Tibial artery (tissue), 4 donors: ENCODE results near the gene MBTPS1.

ENCODE experiments used
- DNase-seq, 2 donors: peaks; one replicate each; pipeline ENCODE4 v3.0.0-alpha.2; 2019
- H3K27ac ChIP-seq, 2 donors: fragments of 200-600 bp; sonication (generic) in 1 of 2; 1 replicate in 1 of 2; 2 replicates in 1 of 2; pipeline ENCODE4 v1.5.1; 2018 to 2019; ENCODE audit warnings: mild to moderate bottlenecking in 1 of 2
- H3K27me3 ChIP-seq, 2 donors: fragments of 200-600 bp; sonication (generic) in 1 of 2; one replicate each; pipeline versions ENCODE4 v1.5.1 to v1.6.0; 2016 to 2019
- H3K36me3 ChIP-seq, 3 donors: fragments of 200-600 bp; sonication (generic) in 2 of 3; one replicate each; pipeline ENCODE4 v1.5.1; 2016 to 2019; ENCODE audit warnings: mild to moderate bottlenecking in 2 of 3
- H3K4me1 ChIP-seq, 4 donors: fragments of 200-600 bp; sonication (generic) in 2 of 4; 1 replicate in 3 of 4; 2 replicates in 1 of 4; pipeline ENCODE4 v1.5.1; 2016 to 2019
- H3K4me3 ChIP-seq, 2 donors: fragments of 200-600 bp; sonication (generic) in 1 of 2; 1 replicate in 1 of 2; 2 replicates in 1 of 2; pipeline ENCODE4 v1.5.1; 2018 to 2019; ENCODE audit warnings: mild to moderate bottlenecking in 2 of 2
- H3K9me3 ChIP-seq, 3 donors: fragments of 200-600 bp; sonication (generic) in 1 of 3; one replicate each; pipeline ENCODE4 v1.5.1; 2016 to 2019
- intact Hi-C: fragments of 100-400 bp; cut with DNase I; formaldehyde crosslinking; loops from one replicate; pipeline ENCODE4 v1.15.0; 2023; ENCODE audit warnings: low total_unique reads
- TF ChIP-seq, protein P1 (sequence below), 2 experiments: fragments of 200-600 bp in 1 of 2; fragments of 450-650 bp in 1 of 2; IDR thresholded peaks; one replicate each; pipeline ENCODE4 v1.5.1; 2017 to 2019; ENCODE audit warnings: antibody characterized with exemption in 2 of 2, mild to moderate bottlenecking in 1 of 2, moderate library complexity in 1 of 2

The MBTPS1 gene

DNA sequence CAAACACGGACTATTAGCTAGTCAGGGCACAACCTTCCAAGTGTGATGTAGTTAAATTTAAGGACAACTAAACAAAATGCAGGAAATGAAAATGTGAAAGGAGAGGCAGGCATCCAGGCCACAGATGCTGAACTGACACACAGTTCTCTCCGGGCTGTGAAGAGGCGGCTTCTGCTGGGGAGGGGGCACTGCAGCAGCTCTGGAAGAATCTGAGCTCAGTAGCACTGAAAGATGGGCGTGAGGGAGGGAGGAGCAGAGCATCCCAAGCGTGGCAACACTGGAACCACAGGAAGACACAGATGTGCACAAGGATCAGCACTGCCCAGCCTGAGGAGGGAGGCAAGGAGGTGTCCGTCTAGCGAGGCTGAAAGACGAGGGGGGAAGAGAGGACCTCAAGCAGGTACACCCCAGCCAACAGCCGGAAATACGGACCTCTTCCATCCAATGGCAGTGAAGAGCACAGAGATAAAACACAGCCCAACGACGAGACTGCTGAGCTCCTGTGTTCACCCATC, 11.4 kb downstream of the MBTPS1 start:
- H3K4me1 ChIP-seq = peaks cover 0 to 25% (median 14%) of the 10 kb centered on the region in 4 donors
- H3K27me3 ChIP-seq = no peaks in the 10 kb centered on the region
- TF ChIP-seq, protein P1, sequence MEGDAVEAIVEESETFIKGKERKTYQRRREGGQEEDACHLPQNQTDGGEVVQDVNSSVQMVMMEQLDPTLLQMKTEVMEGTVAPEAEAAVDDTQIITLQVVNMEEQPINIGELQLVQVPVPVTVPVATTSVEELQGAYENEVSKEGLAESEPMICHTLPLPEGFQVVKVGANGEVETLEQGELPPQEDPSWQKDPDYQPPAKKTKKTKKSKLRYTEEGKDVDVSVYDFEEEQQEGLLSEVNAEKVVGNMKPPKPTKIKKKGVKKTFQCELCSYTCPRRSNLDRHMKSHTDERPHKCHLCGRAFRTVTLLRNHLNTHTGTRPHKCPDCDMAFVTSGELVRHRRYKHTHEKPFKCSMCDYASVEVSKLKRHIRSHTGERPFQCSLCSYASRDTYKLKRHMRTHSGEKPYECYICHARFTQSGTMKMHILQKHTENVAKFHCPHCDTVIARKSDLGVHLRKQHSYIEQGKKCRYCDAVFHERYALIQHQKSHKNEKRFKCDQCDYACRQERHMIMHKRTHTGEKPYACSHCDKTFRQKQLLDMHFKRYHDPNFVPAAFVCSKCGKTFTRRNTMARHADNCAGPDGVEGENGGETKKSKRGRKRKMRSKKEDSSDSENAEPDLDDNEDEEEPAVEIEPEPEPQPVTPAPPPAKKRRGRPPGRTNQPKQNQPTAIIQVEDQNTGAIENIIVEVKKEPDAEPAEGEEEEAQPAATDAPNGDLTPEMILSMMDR (IDR thresholded peaks at IDR 0.05) = no peak
- H3K27ac ChIP-seq = no peak overlapping the region
- no peak for DNase-seq
- no peak overlapping the region for H3K4me3 ChIP-seq
- intact Hi-C loops = no loop called here
- peaks cover 0 to 34% (median 12%) of the 10 kb centered on the region in 3 donors for H3K36me3 ChIP-seq
- H3K9me3 ChIP-seq = no peaks in the 10 kb centered on the region

DNA sequence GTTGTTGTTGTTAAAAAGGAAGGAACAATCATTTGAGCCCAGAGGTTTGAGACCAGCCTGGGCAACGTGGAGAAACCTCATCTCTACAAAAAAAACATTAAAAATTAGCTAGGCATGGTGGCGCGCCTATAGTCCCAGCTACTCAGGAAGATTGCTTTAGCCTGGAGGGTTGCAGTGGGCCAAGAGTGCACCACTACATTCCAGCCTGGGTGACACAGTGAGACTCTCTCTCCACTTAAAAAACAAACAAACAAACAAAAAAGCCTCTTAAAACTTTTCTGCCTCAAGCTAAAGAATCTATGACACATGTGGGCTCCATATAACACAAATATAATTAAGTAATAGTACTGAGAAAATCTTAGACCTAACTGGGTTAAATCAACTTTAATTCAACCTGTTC, 12.5 kb downstream of the MBTPS1 start:
- intact Hi-C loops = no loop called here
- Histone ChIP-seq H3K27ac (no peak overlapping the region), H3K36me3 (peaks cover 0 to 46% (median 15%) of the 10 kb centered on the region in 3 donors), H3K4me3 (no peak overlapping the region), H3K4me1 (peaks cover 0 to 16% (median 7%) of the 10 kb centered on the region in 4 donors), H3K27me3 (no peaks in the 10 kb centered on the region), H3K9me3 (no peaks in the 10 kb centered on the region)
- TF ChIP-seq, protein P1 (IDR thresholded peaks at IDR 0.05) = no peak
- no peak for DNase-seq

DNA sequence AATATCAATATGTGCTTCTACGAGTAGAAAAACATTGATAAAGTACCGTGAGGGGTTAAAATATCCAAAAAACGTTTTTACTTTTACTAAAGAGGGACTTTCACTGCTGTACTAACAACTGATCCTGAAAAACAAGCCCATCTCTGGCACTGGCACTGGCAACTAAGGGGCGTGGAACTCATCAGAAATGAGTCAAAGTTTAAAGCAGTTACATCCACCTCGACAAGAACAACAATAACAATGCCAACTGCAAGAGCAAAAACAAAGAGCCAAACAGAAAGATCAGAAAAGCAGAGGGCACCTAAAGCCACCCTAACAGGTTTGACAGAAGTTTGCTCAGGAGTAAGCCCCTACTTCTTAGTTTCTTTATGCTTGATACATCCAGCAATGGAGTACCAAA, 13.1 kb downstream of the MBTPS1 start:
- H3K4me1 ChIP-seq = peaks cover 0 to 15% (median 7%) of the 10 kb centered on the region in 4 donors
- H3K9me3 ChIP-seq = no peaks in the 10 kb centered on the region
- no peaks in the 10 kb centered on the region for H3K27me3 ChIP-seq
- intact Hi-C loops = no loop called here
- H3K27ac ChIP-seq = no peak overlapping the region
- DNase-seq = no peak
- H3K36me3 ChIP-seq = peaks cover 3 to 49% (median 16%) of the 10 kb centered on the region in 3 donors
- H3K4me3 ChIP-seq = no peak overlapping the region
- TF ChIP-seq, protein P1 (IDR thresholded peaks at IDR 0.05) = no peak

DNA sequence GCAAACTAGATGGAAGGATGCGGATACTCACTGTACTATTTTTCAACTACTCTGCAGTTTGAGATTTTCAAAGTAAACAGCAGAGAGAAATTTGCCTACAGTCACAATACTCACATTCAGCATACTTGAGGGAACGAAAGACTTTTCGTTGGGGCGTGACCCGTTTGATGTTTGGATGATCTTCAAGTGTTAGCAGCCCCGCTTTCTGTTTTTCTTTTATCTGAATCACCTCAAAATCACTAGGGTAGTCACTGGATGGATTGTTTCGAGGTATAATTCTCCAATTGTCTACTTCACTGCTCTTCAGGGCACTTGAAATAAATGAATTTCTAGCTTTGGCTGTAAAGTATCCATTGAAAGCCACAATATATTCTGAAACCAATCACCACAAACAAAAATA, 17.8 kb downstream of the MBTPS1 start:
- H3K4me3 ChIP-seq = no peak overlapping the region
- H3K36me3 ChIP-seq = peaks cover 29 to 78% (median 49%) of the 10 kb centered on the region in 3 donors
- H3K4me1 ChIP-seq = peaks cover 0 to 8% (median 4%) of the 10 kb centered on the region in 4 donors
- no peak overlapping the region for H3K27ac ChIP-seq
- DNase-seq = no peak
- intact Hi-C loops = no loop called here
- H3K27me3 ChIP-seq = no peaks in the 10 kb centered on the region
- H3K9me3 ChIP-seq = no peaks in the 10 kb centered on the region
- TF ChIP-seq, protein P1 (IDR thresholded peaks at IDR 0.05) = no peak

DNA sequence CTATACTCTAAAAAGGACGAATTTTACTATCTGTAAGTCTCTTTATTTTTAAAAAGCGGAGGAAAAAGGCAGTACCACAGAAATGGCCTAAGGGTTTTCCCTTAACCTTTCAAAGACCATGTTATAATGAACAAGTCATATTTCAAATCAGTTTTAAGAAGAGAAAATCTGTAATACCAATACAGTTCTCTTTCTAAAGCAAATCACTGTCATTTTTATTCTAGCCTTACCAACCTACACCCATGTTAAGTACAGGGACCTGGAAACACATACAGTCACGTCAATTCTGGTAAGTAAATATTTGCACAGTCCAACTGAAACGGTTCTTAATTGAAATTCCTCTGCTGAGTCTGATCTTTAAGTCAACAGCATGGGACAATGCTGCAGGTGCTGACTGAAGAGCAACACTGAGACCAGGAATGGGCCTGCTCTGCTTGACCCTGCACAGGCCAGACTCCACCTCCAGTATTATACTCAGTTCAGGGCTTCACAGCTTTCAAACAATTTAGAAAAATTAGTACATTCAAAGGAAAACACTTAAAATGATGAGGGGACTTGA, 20.2 kb downstream of the MBTPS1 start:
- Histone ChIP-seq H3K4me3 (no peak overlapping the region), H3K9me3 (no peaks in the 10 kb centered on the region), H3K27me3 (no peaks in the 10 kb centered on the region), H3K36me3 (peaks cover 53 to 97% (median 71%) of the 10 kb centered on the region in 3 donors), H3K27ac (no peak overlapping the region), H3K4me1 (no peaks in the 10 kb centered on the region)
- no peak for DNase-seq
- TF ChIP-seq, protein P1 (IDR thresholded peaks at IDR 0.05) = no peak
- intact Hi-C loops = no loop called here
